ENCODE data around the gene CDK11B.
"Not testable (repeated sequence)": the region's sequence is repeated elsewhere in the genome, so short reads cannot be mapped to it uniquely, and the experiment has no call there.

Gene CDK11B

DNA sequence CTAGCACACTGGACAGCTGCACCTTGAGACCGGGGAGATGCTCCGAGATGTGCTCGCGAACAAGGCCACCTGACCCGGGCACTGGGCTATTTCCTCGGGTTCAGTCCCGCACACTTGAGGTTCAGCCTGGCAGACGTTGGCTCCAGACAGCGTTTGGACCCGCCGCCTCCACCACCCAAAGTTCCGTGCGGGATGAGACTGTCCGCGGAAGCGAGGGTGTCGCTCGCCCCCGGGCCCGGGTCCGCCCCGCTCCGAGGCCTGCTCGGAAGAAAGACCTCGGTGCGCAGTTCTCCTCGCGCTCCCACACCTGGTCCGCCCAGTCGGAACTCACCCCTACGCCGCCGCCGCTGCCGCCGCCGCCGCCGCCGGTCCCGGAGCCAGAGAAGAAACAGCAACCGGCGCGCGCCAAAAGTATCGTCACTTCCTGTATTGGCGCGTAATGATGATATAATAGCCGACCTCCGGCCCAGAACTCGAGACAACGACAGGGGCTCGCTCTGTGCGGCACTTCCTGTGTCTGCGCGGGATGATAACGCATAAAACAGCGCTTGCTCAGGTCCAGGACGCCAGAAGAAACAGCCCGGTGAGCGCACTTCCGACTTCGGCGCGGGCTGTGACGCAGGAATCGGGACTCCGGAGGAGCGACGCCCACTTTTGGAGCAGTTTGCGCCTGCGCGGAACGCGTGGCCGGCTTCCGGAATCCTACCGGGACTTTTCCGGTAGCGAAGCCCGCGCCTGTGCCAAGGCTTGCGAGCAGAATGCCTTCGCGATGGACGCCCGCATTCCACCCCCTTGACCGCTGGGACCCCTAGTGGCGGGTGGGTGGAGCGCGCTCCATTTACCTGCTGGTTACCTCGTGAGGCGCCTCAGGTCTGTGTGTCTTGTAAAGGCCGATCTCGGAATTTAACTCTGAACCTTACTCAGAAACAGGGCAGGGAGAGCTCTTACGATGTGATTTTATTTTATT lies at the start of gene CDK11B:
Gene CDK11B (minus strand): TSS at position 422 of the 967 bp plus-strand sequence. CDS start 1,519 bp downstream, outside the sequence.
- DNase-seq (ENCODE audit: low spot score) = peak; percentile 95

DNA sequence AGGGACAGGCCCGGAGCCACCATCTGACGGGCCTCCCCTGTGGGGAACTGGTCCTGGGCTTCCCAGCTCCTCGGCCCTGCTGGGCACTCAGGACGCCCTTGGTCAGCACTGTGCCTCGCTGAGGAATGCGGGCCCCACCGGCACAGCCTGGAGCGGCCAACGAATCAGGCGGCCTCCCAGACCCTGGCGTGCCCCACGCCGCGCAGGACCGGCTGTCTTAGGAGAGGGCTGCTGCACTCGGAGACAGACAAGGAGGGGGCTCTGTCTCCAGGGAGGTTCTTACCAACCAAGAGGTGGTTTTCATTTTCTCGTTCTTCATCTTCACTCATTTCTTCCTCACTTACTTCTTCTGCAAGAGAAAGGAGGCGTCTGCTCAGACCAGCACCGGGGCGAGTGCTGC lies 49.1 kb upstream of the CDK11B start:
- DNase-seq (ENCODE audit: low spot score) = not testable (repeated sequence)

DNA sequence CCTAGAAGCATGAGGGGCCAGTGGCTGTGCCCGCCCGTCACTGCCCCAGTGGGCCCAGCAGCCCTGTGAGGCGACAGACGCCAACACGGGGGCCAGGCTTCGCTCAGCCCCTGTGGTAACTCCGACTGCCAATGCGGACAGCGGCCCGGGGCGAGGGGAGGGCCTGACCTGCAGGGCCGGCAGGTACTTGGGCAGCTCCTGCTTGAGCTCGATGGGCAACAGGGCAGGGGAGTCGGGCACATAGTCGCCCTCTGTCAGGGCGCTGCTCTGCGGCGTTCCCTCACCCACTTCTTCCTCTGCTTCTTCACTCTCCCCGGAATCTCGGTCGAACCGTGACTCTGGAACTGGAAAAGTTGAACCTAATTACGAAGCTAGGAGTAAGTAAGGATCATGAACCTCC lies 48.4 kb upstream of the CDK11B start:
- not testable (repeated sequence) for DNase-seq (ENCODE audit: low spot score)

- DNase-seq (ENCODE audit: low spot score) = not testable (repeated sequence)
These were observed 46.8 kb upstream of the CDK11B start for GRCh38 chr1:1705623-1706022.

DNA sequence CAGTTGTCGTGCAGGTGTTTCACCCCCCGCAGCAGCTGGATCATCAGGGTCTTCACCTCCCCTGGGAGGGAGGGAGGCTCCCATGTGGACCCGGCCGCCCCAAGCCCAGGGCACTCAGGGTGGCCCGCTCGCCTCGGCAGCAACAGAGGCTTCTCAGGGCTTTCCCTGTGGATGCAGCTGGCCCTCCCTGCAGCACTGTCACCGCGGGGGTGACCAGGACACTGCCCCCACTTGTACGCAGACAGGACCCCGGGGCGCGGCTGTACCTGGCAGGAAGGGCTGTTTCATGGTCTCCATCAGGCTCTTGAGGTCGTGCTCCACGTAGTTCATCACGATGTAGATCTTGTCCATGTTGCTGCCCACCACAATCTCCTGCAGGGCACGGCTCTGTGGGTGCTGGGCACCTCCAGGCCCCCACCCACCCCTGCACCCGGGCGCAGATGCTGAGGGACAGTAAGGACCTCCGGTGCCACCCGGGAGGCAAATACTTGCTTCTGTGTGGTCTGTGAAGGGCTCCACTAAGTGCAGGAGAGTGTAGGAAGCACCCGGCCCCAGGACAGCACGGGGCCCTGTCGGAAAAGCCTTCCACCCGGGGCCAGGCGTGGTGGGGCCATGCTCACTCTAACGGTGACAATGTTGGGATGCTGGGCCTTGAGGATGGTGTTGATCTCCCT lies 45.6 kb upstream of the CDK11B start:
- not testable (repeated sequence) for DNase-seq (ENCODE audit: low spot score)

DNA sequence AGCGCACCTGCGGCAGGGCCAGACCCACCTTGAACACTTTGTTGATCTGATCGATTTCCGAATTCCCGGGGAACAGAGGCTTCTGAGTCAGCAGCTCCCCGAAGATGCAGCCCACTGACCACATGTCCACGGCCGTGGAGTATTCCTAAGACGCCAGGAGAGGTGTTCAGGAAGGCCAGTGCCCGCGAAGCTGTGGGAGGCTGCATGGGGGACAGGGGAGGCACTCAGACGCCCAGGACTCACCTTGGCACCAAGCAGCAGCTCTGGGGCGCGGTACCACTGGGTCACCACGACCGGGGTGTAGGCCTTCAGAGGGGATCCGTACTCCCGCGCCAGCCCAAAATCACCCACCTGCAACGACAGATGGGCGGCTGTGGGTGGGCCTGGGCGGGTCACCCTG lies 45.0 kb upstream of the CDK11B start:
- no peak for DNase-seq (ENCODE audit: low spot score)

GRCh38 chr1:1702506-1702905 lies 43.7 kb upstream of the CDK11B start:
- DNase-seq (ENCODE audit: low spot score) = not testable (repeated sequence)

GRCh38 chr1:1700557-1700956 lies 41.8 kb upstream of the CDK11B start:
- not testable (repeated sequence) for DNase-seq (ENCODE audit: low spot score)

DNA sequence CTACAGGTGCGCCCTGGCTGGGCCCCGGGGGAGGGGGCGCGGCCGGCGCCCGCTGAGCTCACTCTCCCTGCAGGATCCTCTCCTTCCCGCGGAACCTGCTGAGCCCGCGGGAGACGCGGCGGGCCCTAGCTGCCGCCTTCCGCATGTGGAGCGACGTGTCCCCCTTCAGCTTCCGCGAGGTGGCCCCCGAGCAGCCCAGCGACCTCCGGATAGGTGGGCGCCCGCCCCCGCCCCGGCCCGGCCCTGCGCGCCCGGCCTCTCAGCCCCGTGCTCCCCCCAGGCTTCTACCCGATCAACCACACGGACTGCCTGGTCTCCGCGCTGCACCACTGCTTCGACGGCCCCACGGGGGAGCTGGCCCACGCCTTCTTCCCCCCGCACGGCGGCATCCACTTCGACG lies 41.3 kb upstream of the CDK11B start:
- not testable (repeated sequence) for DNase-seq (ENCODE audit: low spot score)

DNA sequence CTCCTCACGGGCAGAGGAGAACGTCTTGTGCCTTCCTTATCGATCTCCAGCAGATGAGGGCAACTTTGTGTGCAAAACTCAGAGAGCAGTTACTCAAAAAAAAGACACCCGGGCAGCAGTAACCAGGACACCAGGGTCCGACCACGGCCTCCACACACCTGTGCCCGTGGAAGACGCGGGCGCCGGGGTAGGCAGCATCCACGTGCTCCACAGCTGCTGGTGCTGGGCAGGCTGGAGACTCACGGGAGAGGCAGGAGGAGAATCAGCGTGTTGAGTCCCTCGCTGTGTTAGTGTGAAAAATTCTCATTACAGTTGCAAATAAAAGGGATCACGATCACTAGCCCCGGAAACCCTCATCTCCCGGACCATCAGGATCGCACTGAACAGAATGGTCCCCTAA lies 40.3 kb upstream of the CDK11B start:
- DNase-seq (ENCODE audit: low spot score) = not testable (repeated sequence)

GRCh38 chr1:1697358-1698183 lies 38.8 kb upstream of the CDK11B start:
- not testable (repeated sequence) for DNase-seq (ENCODE audit: low spot score)

GRCh38 chr1:1696431-1697357 lies 37.9 kb upstream of the CDK11B start:
- not testable (repeated sequence) for DNase-seq (ENCODE audit: low spot score)

DNA sequence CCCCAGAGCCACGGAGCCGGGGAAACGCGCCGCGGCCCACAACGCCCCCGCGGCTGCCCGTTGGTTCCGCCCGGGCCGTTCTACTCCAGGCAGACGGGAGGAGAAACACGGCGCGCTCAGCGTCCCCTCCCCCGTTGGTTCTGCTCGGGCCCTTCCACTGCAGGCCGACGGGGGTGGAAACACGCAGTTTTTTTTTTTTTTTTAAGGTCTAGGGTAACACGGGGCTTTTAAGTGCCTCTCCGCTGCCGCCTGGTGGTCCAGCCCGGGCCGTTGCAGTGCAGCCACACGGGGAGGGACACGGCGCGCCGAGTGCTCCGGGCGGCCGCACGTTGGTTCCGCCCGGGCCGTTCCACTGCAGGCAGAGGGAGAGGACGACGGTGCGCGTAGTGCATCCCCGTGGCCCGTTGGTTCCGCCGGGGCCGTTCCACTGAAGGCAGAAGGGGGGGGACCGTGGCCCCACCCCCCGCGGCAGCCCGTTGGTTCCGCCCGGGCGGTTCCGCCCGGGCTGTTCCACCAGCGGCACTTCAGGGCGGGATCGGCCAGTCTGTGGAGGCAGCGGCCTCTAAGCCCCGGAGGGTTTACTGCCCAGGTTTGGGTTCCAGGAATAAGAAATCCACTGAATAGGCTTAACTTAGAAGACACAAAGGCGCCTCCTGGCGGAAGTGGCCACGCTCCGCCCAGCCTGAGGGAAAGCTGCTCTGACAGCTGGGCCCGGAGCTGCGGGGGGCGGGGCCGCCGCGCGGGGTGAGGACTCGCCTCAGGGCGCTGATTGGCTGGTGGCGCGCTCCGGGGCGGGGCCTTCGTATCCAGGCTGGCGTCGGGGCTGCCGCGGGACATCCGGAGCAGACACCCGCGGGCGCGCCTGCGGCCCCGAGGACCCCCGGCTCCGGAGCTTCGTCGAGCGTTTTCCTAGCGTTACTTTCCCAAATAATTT lies 34.2 kb upstream of the CDK11B start, which contains the start of gene SLC35E2B:
Gene SLC35E2B (minus strand): TSS at position 82 of the 934 bp plus-strand sequence. CDS start 16,096 bp downstream, outside the sequence.
- DNase-seq (ENCODE audit: low spot score) = peak; percentile 62

GRCh38 chr1:1692324-1692713 lies 33.5 kb upstream of the CDK11B start:
- not testable (repeated sequence) for DNase-seq (ENCODE audit: low spot score)

DNA sequence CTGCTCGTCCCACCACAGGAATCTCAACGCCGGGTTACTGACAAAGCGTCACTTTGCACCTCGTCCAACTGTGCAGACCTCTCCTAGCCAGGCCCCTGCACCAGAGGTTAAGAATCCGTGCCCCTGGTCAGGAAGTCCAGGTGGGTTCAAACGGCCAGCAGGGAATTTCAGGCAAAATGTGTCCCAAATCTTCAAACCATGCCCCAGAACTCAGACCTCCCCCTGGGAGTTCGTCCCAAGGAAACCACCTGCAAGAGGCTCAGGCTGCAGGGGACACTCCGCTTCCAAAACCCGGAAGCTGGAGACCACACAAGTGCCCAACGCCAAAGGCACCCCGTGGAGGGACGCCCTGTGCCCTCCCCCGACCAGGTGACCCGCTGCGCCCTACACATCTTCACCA lies 32.6 kb upstream of the CDK11B start:
- DNase-seq (ENCODE audit: low spot score) = not testable (repeated sequence)

DNA sequence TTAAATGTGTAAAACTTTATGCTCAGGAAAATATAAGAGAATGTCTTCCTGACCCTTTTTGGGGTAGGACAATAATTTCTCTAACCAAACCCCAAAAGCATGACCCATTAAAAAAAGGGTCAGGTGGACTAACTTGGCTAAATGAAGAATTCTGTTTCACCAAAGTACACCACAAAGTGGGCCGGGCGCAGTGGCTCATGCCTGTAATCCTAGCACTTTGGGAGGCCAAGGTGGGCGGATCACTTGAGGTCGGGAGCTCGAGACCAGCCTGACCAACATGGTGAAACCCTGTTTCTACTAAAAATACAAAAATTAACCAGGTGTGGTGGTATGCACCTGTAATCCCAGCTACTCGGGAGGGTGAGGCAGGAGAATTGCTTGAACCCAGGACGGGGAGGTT lies 30.7 kb upstream of the CDK11B start:
- DNase-seq (ENCODE audit: low spot score) = not testable (repeated sequence)

DNA sequence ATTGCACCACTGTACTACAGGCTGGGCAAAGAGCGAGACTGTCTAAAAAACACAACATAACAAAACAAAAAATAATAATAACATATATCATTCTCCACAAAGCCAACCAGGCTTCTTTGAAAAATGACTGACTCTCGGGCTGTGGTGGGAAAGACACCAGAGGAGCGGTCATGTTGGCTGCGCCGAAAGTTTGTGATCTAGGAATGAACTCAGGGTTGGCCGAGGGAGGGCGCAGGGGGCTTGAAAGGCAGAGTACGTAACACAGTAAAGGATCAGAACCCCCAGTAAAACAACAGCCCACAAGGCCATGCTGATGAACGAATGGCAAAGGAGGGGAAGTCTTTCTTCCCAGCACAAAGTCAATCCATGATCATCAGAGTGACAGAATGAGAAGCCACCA lies 29.0 kb upstream of the CDK11B start:
- DNase-seq (ENCODE audit: low spot score) = no peak

DNA sequence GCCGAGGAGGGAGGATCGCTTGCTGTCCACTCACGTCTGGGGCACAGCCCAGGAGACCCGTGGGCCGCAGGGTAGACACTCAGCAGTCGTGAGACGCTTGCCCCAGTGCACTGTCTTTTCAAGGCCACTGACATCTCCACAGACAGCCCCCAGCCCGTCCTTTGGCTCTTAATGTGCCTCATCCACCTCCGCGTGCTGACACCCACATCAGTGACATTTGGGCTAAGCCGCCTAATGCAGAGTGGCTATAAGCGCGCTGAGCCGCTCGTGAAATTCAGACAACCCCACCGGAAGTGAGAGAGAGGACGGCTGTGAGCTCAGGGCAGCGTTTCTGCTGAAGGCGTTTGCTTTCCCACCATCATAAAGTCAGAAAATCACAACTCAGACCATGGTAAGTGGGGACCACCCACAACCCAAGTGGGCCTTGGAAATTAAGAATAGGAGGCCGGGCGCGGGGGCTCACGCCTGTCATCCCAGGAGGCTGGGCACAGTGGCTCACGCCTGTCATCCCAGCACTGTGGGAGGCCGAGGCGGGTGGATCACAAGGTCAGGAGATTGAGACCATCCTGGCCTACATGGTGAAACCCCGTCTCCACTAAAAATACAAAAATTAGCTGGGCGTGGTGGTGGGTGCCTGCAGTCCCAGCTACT lies 25.4 kb upstream of the CDK11B start:
- DNase-seq (ENCODE audit: low spot score) = no peak
